DMS79 (cell line): ENCODE measurements around the gene TBK1.
A peak's percentile ranks its signal among the peaks of the same experiment; 100 is the strongest.

Experiments
- DNase-seq: peaks from one replicate; lab custom pipeline; 2025; lab: John Stamatoyannopoulos, UW

The TBK1 gene

DNA sequence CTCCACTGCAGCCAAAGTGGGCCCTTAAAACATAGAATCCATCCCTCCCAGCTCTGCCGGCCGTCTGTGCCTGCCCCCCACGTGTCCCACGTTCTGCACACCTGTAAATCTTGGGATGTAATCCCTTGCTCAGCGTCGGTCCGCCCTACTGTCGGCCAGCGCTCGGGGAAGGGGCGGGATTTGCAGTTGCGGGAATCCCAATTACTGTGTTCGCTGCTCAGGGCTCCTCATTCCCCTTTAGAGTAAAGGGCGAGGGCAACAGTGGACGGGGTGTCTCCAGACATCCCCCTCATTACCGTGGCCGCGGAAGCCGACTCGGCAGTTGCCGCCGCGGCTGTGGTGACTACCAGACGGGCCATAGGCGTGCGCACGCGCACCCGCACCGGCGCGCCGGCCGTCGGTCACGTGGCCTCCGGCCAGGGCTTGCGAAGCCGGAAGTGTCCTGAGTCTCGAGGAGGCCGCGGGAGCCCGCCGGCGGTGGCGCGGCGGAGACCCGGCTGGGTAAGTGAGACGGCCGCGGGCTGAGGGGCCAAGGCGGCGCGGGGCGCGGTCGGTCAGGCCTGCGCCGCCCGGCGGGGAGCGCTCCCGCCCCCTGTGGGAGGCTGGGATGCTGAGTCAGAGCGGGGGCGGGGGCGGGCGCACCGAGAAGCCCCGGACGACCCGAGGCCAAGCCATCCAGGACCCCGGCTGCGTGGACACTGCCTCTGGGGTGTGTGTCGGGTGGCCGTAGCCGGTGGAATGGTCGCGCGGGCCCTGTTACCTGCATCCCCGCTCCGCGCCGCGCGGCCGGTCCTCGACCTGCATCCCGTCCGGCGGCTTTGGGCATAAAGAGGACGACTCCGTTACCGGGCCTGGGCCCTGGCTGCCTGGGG, at the start of gene TBK1:
Gene TBK1, plus strand, starts transcription at position 434 of the 872 bp plus-strand sequence. CDS start 3,751 bp downstream, outside the sequence.
- peak; percentile 7 for DNase-seq

DNA sequence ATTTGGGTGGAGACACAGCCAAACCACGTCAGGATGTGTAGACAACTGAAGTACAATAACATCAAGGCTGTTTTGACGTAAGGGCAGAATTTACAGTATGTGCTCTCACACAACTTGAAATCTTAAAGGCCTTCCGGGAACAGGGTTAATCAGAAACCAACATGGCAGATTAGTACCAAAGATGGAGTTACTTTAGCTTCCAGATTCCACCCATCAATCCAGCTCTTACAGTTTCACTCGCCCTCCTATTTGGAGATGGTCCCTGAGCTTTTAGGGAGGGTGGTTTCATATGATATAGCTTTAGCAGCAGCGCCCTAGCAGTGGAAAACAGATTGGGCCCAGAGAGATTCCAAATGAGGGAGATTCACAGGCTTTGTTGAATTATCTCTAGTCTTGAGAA, 49.7 kb upstream of the TBK1 start:
- no peak for DNase-seq

DNA sequence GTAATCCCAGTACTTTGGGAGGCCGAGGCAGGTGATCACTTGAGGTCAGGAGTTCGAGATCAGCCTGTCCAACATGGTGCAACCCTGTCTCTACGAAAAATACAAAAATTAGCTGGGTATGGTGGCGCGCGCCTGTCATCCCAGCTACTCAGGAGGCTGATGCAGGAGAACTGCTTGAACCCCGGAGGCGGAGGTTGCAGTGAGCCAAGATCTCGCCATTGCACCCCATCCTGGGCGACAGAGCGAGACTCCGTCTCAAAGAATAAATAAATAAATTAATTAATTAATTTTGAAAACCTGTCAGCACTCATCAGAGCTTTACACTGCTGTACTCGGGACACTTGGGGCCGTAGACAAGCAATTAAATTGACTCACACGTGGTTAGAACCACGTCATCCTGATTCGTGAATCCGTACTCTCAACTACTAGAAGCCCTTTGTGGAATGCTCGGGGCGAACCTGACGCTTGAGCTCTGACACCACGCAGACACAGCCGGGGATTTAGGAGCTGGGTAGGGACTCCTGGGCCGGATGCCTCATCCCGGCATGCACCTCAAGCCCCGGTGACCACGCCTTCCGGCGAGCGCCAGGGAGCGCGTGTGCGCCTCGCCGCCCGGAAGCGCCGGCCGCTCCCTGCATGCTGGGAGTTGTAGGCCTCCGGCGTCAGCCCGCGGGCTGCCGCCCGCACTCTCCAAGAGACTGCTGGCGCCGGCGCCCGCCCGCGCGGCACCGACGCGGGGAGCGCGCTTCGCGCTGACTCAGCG, 48.0 kb upstream of the TBK1 start, which contains the start of gene XPOT:
Gene XPOT, plus strand, starts transcription at position 686 of the 763 bp plus-strand sequence. CDS start 5,644 bp downstream, outside the sequence.
- peak; percentile 79 for DNase-seq

GRCh38 chr12:64404470-64405256, 47.3 kb upstream of the TBK1 start:
- DNase-seq, result peak; percentile 18

- DNase-seq, result no peak
These were observed 44.3 kb upstream of the TBK1 start for GRCh38 chr12:64407342-64408223.

DNA sequence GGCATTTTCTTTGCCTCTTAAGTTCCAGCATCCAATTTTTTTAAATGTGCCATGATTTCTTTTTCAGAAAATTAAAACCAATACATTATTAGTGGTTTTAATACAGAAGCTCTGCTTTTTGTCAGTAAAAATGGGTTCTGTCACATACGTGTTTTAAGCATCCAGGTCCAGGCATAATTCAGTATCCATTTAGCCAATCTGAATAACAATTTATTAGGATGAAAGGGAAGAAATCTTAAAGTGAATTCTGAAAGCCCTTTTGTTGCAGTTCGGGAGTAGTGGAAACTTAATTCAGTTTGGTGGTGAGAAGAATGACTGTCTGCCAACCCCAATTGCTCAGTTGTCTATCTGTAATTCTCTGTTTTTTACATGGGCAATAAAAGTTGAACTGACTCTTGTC, 40.5 kb upstream of the TBK1 start:
- no peak for DNase-seq

- no peak for DNase-seq
These were observed 39.5 kb upstream of the TBK1 start for GRCh38 chr12:64412459-64412858.

- no peak for DNase-seq
These were observed 38.0 kb upstream of the TBK1 start for GRCh38 chr12:64413884-64414283.

DNA sequence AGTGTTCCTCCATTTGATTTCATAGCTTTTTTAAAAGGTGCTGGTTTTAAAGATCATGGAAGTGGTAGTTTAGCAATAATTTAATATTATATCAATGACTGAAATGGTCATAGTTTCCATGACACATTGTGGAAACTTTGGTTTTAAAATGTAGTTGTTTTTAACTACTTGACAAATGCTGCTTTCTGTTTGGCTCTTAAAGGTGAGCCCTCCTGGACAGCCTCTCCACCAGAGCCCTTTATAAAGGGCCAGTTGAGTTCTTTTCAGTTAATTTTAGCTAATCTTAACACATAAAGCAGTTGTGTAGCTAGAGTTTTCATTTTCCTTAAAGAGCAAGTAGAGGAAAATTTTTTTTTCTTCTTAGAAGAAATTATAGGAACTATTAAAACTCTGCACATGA, 33.7 kb upstream of the TBK1 start:
- DNase-seq, result no peak

- DNase-seq, result no peak
These were observed 32.2 kb upstream of the TBK1 start for GRCh38 chr12:64419696-64420095.

DNA sequence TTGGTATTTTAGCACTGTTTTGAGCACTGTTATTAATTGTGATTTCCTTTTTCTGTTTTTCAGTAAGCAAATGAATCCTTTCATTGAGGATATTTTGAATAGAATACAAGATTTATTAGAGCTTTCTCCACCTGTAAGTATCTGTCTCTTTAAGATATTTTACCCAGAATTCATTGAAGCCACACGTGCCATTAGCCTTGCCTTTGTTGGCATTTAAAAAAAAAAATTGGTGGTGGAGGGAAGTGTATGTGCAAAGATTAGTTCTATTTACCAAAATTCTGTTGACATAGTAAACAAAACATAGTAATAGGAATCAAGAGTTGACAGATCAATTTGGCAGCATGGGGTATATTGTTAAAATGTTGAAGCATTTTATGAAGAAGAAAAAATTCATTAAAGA, 23.9 kb upstream of the TBK1 start:
- no peak for DNase-seq

DNA sequence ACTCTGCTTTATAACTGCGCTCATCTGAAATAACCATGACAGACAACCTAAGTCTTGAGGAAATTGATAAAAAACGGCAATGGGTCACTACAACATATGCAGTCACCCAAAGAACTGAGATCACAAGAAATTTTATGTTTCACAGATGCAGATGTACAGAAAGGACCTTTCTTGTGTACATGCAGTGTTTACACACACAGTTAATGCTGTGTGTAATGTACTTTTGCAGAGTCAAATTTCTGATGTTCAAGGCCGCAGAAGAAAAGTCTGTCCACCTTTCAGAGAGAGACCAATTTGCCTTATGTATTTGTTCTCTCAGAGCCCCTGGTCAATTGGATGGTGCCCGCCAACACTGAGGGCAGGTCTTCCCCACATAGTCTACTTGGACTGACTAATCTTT, 23.0 kb upstream of the TBK1 start:
- no peak for DNase-seq

GRCh38 chr12:64430886-64431285, 21.0 kb upstream of the TBK1 start:
- DNase-seq, result no peak

- DNase-seq, result no peak
These were observed 20.1 kb upstream of the TBK1 start for GRCh38 chr12:64431791-64432190.

DNA sequence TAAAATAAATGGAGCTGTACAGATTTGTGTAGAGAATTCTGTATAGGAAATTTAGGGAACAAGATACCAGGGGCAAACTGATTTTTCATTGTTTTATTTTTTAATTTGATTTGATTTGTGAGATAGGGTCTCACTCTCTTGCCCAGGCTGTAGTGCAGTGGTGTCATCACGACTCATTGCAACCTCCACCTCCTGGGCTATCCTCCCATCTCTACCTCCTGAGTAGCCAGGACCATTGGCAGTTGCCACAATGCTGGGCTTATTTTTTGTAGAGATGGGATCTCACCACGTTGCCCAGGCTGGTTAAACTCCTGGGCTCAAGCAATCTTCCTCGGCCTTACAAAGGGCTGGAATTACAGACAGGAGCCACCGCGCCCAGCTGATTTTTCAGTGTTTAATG, 18.0 kb upstream of the TBK1 start:
- DNase-seq, result no peak

DNA sequence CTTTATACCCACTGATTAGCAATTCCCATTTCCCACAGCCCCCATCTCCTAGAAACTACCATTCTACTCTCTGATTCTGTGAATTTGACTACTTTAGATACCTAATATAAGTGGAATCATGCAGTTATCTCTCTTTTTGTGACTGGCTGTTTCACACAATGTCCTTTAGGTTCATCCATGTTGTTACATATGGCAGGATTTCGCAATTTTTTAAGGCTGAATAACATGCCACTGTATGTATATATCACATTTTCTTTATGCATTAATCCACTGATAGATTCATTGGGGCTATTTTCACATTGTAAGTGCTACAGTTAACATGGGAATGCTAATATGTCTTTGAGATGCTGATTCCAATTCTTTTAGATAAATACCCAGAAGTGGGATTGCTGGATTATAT, 11.8 kb upstream of the TBK1 start:
- DNase-seq, result no peak

DNA sequence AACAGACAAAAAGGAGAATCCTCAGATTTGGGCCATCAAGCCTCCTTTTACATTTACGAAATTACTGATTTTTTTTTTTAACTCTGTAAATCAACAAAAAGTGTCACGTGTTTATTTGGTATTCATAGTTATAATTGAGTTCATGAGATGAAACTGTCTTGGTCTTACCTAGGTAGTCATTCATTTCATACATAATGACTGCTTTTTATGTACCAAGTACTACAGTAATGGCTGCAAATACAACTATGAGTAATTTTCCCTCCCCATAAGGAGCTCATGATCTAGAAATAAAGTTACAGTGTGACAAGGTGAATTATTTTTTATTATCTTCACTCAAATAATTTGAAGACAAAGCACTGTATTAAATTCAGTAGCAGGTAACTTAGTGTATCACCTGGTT, 6.4 kb upstream of the TBK1 start:
- DNase-seq, result no peak

- DNase-seq, result no peak
These were observed 5.6 kb upstream of the TBK1 start for GRCh38 chr12:64446295-64446694.

DNA sequence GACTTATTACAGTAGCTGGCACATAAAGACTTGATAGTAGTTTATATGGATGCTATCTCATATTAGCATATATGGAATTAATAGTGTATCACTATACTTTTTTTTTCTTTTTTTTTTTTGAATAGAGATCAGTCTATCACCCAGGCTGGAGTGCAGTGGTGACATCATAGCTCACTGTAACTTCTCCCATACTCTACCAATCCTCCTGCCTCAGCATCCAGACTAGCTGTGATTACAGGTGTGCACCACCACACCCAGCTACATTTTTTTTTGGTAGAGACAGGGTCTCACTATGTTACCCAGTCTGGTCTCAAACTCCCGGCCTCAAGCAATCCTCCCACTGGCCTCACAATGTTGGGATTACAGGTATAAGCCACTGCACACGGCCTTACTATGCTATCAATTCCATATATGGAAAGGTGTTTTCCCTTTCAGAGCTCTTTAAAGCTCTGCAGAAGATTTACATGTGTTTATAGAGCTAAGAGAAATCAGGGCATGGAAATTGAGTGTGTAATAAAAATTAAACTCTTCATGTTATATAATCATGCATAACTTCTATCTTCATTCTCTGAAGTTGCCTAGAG, 1.8 kb upstream of the TBK1 start:
- no peak for DNase-seq

DNA sequence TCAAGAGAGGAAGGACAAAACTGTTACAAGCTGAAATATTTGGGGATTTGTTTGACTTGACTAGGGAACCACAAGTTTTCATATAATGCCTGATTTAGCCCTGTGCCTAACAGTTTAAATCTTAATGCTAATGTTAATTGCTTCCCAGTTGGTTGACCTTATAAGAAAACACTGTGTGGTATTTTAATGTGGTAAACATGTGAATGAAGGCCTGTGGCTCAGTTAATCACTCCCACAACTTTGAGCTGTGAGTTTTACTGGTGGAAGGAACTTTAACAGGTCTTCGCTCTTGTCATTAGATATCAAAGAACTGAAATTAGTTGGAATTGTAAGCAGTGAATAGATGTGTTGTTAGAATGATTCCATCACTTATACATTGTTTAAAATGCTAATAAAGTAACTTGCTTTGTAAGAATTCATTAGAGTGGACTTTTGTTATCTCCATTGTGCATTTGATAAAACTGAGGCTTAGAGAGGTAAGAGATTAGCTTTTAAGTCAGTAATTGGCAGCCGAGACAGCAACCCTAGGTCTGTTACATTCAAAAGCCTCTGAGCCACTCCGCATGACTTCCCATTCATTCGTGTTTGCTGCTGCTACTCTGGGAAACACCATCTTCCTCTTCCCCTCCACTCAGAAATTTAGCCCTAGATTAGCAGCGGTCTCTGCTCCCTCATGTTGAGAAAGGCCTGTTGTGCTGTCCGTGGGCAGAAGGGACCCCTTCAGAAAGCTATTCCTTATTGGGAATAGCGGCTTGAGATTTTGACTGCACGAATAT, 1.0 kb upstream of the TBK1 start:
- DNase-seq, result no peak
